ENCODE data around the gene NOX3.

DNA sequence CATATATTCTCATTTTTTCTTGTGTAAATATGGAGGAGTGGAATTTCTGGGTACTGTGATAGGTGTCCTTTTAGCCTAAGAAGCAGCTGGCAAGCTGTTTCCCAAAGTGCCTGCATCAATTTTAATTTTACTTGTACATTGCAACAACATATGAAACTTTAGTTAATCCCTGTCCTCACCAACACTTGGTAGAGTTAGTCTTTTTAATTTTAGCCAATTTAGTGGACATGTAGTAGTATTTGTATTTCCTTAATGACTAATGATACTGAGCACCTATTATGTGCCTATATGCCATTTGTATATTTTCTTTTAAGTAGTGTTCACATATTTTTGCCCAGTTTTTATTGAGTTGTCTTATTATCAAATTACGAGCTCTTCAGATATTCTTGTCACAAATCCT is 46.8 kb upstream of the NOX3 start:
- TF ChIP-seq, protein P1, sequence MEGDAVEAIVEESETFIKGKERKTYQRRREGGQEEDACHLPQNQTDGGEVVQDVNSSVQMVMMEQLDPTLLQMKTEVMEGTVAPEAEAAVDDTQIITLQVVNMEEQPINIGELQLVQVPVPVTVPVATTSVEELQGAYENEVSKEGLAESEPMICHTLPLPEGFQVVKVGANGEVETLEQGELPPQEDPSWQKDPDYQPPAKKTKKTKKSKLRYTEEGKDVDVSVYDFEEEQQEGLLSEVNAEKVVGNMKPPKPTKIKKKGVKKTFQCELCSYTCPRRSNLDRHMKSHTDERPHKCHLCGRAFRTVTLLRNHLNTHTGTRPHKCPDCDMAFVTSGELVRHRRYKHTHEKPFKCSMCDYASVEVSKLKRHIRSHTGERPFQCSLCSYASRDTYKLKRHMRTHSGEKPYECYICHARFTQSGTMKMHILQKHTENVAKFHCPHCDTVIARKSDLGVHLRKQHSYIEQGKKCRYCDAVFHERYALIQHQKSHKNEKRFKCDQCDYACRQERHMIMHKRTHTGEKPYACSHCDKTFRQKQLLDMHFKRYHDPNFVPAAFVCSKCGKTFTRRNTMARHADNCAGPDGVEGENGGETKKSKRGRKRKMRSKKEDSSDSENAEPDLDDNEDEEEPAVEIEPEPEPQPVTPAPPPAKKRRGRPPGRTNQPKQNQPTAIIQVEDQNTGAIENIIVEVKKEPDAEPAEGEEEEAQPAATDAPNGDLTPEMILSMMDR (conservative IDR thresholded peaks at IDR 0.05), result no peak
- TF ChIP-seq ZFX (IDR thresholded peaks at IDR 0.05), result no peak

Measured in C4-2B (cell line).